Lower lobe of right lung (tissue), 2 donors: Measurements from ENCODE around the gene BCO2. TPM values are rescaled to one million over a fixed set of nuclear protein-coding genes. Genes with fewer than 3 reads are reported as not detected.
A peak's percentile ranks its signal among the peaks of the same experiment; 100 is the strongest.

ENCODE experiments used
- ATAC-seq, 2 donors: fragments of 200-7000 bp; cut with Tn5 transposase; one replicate each; pipeline ENCODE4 v1.9.1; 2020 to 2022; ENCODE audit warnings: mild to moderate bottlenecking in 2 of 2, moderate library complexity in 2 of 2
- DNase-seq: peaks from one replicate; pipeline ENCODE4 v3.0.0-alpha.2; 2020
- H3K27ac ChIP-seq: fragments of 200-600 bp; one replicate; pipeline ENCODE4 v1.8.0; 2022
- H3K27me3 ChIP-seq: fragments of 200-600 bp; one replicate; pipeline ENCODE4 v1.8.0; 2022; ENCODE audit warnings: low read depth
- H3K36me3 ChIP-seq: fragments of 200-600 bp; one replicate; pipeline ENCODE4 v1.8.0; 2022; ENCODE audit warnings: mild to moderate bottlenecking
- H3K4me1 ChIP-seq: fragments of 200-600 bp; one replicate; pipeline ENCODE4 v1.8.0; 2022
- H3K4me3 ChIP-seq: fragments of 200-600 bp; one replicate; pipeline ENCODE4 v1.8.0; 2022; ENCODE audit warnings: mild to moderate bottlenecking
- H3K9me3 ChIP-seq: fragments of 200-600 bp; one replicate; pipeline ENCODE4 v1.8.0; 2022
- intact Hi-C: fragments of 100-400 bp; cut with DNase I; formaldehyde crosslinking; loops from one replicate; pipeline ENCODE4 v1.11.0; 2022
- total RNA-seq: library from RNA; stranded (reverse); fragmentation: NEBNext Ultra II Directional; extraction: Animal tissue kit (Norgen Biotek cat#: 25700); gene quantifications from one replicate; pipeline ENCODE4 v1.2.1, GENCODE V29; 2021
- TF ChIP-seq, protein P1 (sequence below): fragments of 200-600 bp; IDR thresholded peaks from one replicate; pipeline ENCODE4 v1.8.0; 2022; ENCODE audit warnings: antibody characterized with exemption, mild to moderate bottlenecking
- donor health status: DM: no; HTN: yes; CAD: no; lungs with severe emphysema.

The BCO2 gene
- total RNA-seq, 1 donor from 2014 or later: 8.9 TPM

DNA sequence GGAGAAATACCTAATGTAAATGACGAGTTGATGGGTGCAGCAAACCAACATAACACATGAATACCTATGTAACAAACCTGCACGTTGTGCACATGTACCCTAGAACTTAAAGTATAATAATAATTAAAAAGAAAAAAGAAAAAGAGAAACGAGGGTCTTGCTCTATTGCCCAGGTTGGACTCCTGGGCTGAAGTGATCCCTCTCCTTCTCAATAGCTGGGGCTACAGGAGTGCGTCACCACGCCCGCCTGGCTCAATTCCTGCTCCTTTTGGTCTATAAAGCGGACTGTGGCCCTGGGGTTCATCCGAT, 50.4 kb downstream of the BCO2 start:
- H3K4me3 ChIP-seq: peak overlapping the region; percentile 69
- H3K36me3 ChIP-seq: peaks cover 22% of the 10 kb centered on the region
- H3K9me3 ChIP-seq: no peaks in the 10 kb centered on the region
- H3K4me1 ChIP-seq: peaks cover 19% of the 10 kb centered on the region
- H3K27me3 ChIP-seq: no peaks in the 10 kb centered on the region
- ATAC-seq (no peak), DNase-seq (no peak)
- TF ChIP-seq, protein P1, sequence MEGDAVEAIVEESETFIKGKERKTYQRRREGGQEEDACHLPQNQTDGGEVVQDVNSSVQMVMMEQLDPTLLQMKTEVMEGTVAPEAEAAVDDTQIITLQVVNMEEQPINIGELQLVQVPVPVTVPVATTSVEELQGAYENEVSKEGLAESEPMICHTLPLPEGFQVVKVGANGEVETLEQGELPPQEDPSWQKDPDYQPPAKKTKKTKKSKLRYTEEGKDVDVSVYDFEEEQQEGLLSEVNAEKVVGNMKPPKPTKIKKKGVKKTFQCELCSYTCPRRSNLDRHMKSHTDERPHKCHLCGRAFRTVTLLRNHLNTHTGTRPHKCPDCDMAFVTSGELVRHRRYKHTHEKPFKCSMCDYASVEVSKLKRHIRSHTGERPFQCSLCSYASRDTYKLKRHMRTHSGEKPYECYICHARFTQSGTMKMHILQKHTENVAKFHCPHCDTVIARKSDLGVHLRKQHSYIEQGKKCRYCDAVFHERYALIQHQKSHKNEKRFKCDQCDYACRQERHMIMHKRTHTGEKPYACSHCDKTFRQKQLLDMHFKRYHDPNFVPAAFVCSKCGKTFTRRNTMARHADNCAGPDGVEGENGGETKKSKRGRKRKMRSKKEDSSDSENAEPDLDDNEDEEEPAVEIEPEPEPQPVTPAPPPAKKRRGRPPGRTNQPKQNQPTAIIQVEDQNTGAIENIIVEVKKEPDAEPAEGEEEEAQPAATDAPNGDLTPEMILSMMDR: no peak
- intact Hi-C loops: no loop called here
- peak overlapping the region; percentile 99 for H3K27ac ChIP-seq

DNA sequence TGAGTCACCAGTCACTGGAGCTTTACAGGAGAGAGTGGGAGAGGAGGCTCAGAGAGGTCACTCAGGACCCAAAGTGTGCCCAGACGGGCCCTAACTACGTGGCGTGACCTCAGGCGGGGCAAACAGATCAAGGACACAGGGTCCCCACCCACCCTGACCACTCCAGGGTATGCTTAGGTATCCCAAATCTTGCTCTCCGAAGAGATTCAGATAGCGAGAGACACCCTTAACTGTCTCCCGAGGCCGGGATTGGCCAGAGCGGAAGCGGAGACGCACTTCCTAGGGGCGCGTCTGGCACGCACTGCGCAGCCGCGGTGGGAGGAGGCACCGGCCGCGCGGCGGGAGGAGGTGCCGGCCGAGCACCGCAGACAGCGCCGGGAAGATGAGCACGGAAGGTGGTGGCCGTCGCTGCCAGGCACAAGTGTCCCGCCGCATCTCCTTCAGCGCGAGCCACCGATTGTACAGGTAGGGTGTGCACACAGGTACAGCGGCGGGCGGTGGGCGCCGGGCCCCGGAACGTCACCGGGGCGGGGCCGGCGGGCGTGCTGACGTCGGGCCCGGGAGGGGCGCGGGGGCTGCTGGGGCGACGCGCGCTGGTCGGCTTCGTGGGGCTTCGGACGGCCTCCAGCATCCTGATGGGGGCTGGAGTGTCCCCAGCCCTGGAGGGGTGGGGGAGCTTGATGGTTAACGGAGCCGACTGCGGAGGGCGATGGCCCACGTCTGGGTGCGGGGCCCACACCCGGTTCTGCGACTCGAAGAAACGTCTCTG, 50.9 kb downstream of the BCO2 start, which contains the start of gene PTS:
TSS of gene PTS (plus strand) at position 367 of the 769 bp plus-strand sequence. CDS start at position 383, 16 bp downstream.
- DNase-seq (peak; percentile 92), ATAC-seq (peak; percentile 98 to 99)
- H3K9me3 ChIP-seq: no peaks in the 10 kb centered on the region
- peaks cover 27% of the 10 kb centered on the region for H3K36me3 ChIP-seq
- peak within 1 kb of the TSS; percentile 69 for H3K4me3 ChIP-seq
- H3K27me3 ChIP-seq: no peaks in the 10 kb centered on the region
- TF ChIP-seq, protein P1: no peak
- H3K4me1 ChIP-seq: peaks cover 13% of the 10 kb centered on the region
- H3K27ac ChIP-seq: peak within 1 kb of the TSS; percentile 99
- intact Hi-C loops: no loop called here

DNA sequence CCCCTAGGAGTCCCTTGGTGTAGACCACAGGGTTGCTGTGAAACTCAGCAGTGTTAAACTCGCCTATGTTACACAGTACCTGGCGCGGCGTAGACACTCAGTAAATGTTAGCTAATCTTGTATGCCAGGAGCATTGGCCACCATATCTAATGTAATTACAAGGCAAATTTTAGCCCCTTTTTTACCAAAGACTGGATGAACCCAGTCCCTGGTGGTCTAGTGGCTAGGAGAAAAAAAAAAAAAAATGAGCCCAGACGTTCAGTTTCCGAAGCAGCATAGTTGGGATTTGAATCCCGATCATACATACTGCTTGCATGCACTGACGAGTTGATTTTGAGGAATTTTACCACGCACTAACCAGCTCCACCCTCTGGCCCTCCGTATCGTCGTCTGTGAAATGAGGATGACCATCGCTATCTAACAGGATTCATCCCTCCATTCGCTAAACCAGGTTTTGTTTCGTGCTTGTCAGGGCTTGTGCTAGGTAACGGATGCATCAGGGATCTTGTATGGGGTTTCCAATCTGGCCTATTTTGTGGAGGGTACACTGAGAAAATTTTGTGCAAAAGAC, 51.6 kb downstream of the BCO2 start:
- Histone ChIP-seq H3K27me3 (no peaks in the 10 kb centered on the region), H3K4me3 (peak overlapping the region; percentile 69), H3K27ac (peak overlapping the region; percentile 99), H3K9me3 (no peaks in the 10 kb centered on the region), H3K4me1 (peaks cover 11% of the 10 kb centered on the region), H3K36me3 (peaks cover 30% of the 10 kb centered on the region)
- intact Hi-C loops: no loop called here
- ATAC-seq: peak; percentile 69 to 72
- no peak for DNase-seq
- TF ChIP-seq, protein P1: no peak

DNA sequence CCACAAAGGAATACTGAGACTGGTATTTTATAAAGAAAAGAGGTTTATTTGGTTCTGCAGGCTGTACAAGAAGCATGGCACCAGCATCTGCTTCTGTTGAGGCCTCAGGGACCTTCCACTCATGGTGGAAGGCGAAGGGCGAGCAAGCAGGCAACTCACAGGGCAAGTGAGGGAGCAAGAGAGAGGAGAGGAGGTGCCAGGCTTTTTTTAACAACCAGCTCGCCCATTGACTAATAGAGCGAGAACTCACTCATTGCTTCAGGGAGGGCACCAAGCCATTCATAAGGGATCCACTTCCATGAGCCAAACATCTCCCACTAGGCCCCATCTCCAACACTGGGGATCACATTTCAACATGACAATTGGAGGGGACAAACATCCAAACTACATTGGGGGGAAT, 52.2 kb downstream of the BCO2 start:
- no peak for DNase-seq
- Histone ChIP-seq H3K36me3 (peaks cover 33% of the 10 kb centered on the region), H3K9me3 (no peaks in the 10 kb centered on the region), H3K27me3 (no peaks in the 10 kb centered on the region), H3K27ac (peak overlapping the region; percentile 99), H3K4me3 (peak overlapping the region; percentile 69), H3K4me1 (peaks cover 11% of the 10 kb centered on the region)
- TF ChIP-seq, protein P1: no peak
- intact Hi-C loops: no loop called here
- ATAC-seq: no peak

DNA sequence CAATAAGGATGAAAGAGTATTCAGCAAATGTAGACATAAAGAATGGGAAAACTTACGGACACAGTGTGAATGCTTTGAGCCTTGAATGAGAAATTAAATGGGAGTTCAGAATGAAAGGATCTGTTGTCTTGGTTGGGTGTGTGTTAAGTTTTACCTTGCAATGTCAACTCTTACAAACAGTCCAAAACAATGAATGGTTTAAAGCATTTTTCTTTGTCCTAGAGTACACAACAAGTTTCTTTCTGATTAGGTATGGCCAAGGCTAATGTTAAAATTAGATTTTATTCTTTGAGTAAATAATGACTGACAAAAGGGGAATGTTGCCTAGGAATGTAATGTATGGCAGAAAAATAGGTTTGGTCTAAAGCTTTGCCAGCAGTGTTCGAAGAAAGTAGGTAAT, 53.4 kb downstream of the BCO2 start:
- DNase-seq (no peak), ATAC-seq (no peak)
- Histone ChIP-seq H3K27ac (no peak overlapping the region), H3K36me3 (peaks cover 44% of the 10 kb centered on the region), H3K27me3 (no peaks in the 10 kb centered on the region), H3K4me3 (no peak overlapping the region), H3K4me1 (peaks cover 11% of the 10 kb centered on the region), H3K9me3 (no peaks in the 10 kb centered on the region)
- intact Hi-C loops: no loop called here
- TF ChIP-seq, protein P1: no peak
